RWPE2 (cell line): ENCODE results near the gene ARHGAP45.

Experiments used
- ATAC-seq: fragments of 200-7000 bp; cut with Tn5 transposase; 3 replicates; pipeline ENCODE4 v1.9.1; 2021; ENCODE audit warnings: low read depth
- DNase-seq: peaks from one replicate; pipeline ENCODE4 v3.0.0-alpha.2; 2020; ENCODE audit warnings: low spot score
- H3K27ac ChIP-seq: fragments of 450-650 bp; 2 replicates; pipeline ENCODE4 v1.5.1; 2017; ENCODE audit warnings: mild to moderate bottlenecking; ENCODE audit not compliant: poor library complexity, severe bottlenecking
- H3K27me3 ChIP-seq: fragments of 250-450 bp; sonication (Bioruptor Pico); 2 replicates; pipeline ENCODE4 v1.5.1; 2021; ENCODE audit warnings: mild to moderate bottlenecking, moderate library complexity; ENCODE audit not compliant: insufficient read depth, poor library complexity, severe bottlenecking
- H3K36me3 ChIP-seq: fragments of 250-450 bp; sonication (Bioruptor Pico); 2 replicates; pipeline ENCODE4 v1.5.1; 2020; ENCODE audit warnings: low read depth, mild to moderate bottlenecking, moderate library complexity
- H3K4me1 ChIP-seq: fragments of 250-450 bp; sonication (Bioruptor Pico); 2 replicates; pipeline ENCODE4 v1.5.1; 2021; ENCODE audit warnings: mild to moderate bottlenecking, moderate library complexity; ENCODE audit not compliant: insufficient read depth, poor library complexity, severe bottlenecking
- H3K4me3 ChIP-seq: fragments of 250-450 bp; sonication (Bioruptor Pico); 2 replicates; pipeline ENCODE4 v1.5.1; 2021; ENCODE audit warnings: mild to moderate bottlenecking, moderate library complexity; ENCODE audit not compliant: severe bottlenecking
- H3K9me3 ChIP-seq: fragments of 250-450 bp; sonication (Bioruptor Pico); 2 replicates; pipeline ENCODE4 v1.5.1; 2021; ENCODE audit warnings: mild to moderate bottlenecking, moderate library complexity; ENCODE audit not compliant: severe bottlenecking
- CTCF ChIP-seq: fragments of 450-650 bp; IDR thresholded peaks from one replicate; pipeline ENCODE4 v1.5.1; 2017; ENCODE audit warnings: mild to moderate bottlenecking, moderate library complexity; ENCODE audit not compliant: poor library complexity, severe bottlenecking

Gene ARHGAP45

GRCh38 chr19:1084024-1084868 lies 17.3 kb downstream of the ARHGAP45 start:
- Histone ChIP-seq H3K4me1 (peaks cover 3% of the 10 kb centered on the region), H3K9me3 (no peaks in the 10 kb centered on the region), H3K27ac (no peak overlapping the region), H3K36me3 (peaks cover 18% of the 10 kb centered on the region), H3K4me3 (no peak overlapping the region), H3K27me3 (no peaks in the 10 kb centered on the region)
- no peak for TF ChIP-seq CTCF
- peak; percentile 53 for DNase-seq
- ATAC-seq = no peak

GRCh38 chr19:1085053-1085658 lies 18.2 kb downstream of the ARHGAP45 start:
- TF ChIP-seq CTCF = no peak
- peaks cover 3% of the 10 kb centered on the region for H3K4me1 ChIP-seq
- H3K27me3 ChIP-seq = no peaks in the 10 kb centered on the region
- H3K4me3 ChIP-seq = no peak overlapping the region
- DNase-seq (no peak), ATAC-seq (no peak)
- no peak overlapping the region for H3K27ac ChIP-seq
- H3K9me3 ChIP-seq = no peaks in the 10 kb centered on the region
- peaks cover 22% of the 10 kb centered on the region for H3K36me3 ChIP-seq

GRCh38 chr19:1085676-1086442 lies 18.9 kb downstream of the ARHGAP45 start:
- Histone ChIP-seq H3K27me3 (no peaks in the 10 kb centered on the region), H3K36me3 (peaks cover 24% of the 10 kb centered on the region), H3K4me3 (no peak overlapping the region), H3K27ac (no peak overlapping the region), H3K9me3 (no peaks in the 10 kb centered on the region), H3K4me1 (peaks cover 3% of the 10 kb centered on the region)
- no peak for TF ChIP-seq CTCF
- no peak for ATAC-seq
- DNase-seq = peak; percentile 48

- no peak for ATAC-seq
- Histone ChIP-seq H3K27ac (no peak overlapping the region), H3K4me1 (peaks cover 2% of the 10 kb centered on the region)
These were observed 19.6 kb downstream of the ARHGAP45 start for GRCh38 chr19:1086613-1087012.

More at GRCh38 chr19:1086613-1087012, 19.6 kb downstream of the ARHGAP45 start:
- Histone ChIP-seq H3K27me3 (no peaks in the 10 kb centered on the region), H3K4me3 (no peak overlapping the region), H3K9me3 (no peaks in the 10 kb centered on the region), H3K36me3 (peaks cover 29% of the 10 kb centered on the region)
- no peak for TF ChIP-seq CTCF
- no peak for DNase-seq
